ENCODE results near the gene MCC. TPM values are rescaled to one million over a fixed set of nuclear protein-coding genes. Genes with fewer than 3 reads are reported as not detected.

The MCC gene
- total RNA-seq, 6 donors from 2014 or later = 12.1 to 67.1 (median 21.3) TPM

DNA sequence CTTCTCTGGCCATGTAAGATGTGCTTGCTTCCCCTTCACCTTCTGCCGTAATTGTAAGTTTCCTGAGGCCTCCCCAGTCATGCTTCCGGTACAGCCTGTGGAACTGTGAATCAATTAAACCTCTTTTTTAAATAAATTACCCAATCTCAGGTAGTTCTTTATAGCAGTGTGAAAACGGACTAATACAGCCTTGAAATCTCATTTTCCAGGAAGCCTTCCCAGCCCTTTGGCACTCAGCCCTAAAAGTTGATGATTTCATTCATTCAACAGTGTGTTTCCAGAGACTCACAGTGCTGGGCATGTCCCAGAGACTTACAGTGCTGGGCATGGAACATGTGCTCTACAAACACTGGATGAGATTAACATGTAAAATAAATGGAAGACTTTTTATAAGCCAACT, 375.8 kb downstream of the MCC start:
- Histone ChIP-seq H3K36me3 (no peaks in the 10 kb centered on the region), H3K27ac (no peak overlapping the region), H3K4me1 (peaks cover 0 to 6% (median under 1%) of the 10 kb centered on the region in 4 donors), H3K27me3 (no peaks in the 10 kb centered on the region), H3K4me3 (no peak overlapping the region), H3K9me3 (no peaks in the 10 kb centered on the region)
- no peak for DNase-seq
- WGBS, 2 donors = 71 to 74% methylated on average over 3 of the region's 3 CpGs
- peak in 1 of 2 donors; percentile 48 for ATAC-seq (ENCODE audit: low FRiP score in 2 of 2)
- TF ChIP-seq POLR2A (IDR thresholded peaks at IDR 0.05) (no peak), EP300 (IDR thresholded peaks at IDR 0.05) (no peak), POLR2AphosphoS5 (IDR thresholded peaks at IDR 0.05) (no peak)
- TF ChIP-seq, protein P1, sequence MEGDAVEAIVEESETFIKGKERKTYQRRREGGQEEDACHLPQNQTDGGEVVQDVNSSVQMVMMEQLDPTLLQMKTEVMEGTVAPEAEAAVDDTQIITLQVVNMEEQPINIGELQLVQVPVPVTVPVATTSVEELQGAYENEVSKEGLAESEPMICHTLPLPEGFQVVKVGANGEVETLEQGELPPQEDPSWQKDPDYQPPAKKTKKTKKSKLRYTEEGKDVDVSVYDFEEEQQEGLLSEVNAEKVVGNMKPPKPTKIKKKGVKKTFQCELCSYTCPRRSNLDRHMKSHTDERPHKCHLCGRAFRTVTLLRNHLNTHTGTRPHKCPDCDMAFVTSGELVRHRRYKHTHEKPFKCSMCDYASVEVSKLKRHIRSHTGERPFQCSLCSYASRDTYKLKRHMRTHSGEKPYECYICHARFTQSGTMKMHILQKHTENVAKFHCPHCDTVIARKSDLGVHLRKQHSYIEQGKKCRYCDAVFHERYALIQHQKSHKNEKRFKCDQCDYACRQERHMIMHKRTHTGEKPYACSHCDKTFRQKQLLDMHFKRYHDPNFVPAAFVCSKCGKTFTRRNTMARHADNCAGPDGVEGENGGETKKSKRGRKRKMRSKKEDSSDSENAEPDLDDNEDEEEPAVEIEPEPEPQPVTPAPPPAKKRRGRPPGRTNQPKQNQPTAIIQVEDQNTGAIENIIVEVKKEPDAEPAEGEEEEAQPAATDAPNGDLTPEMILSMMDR (IDR thresholded peaks at IDR 0.05) = no peak

DNA sequence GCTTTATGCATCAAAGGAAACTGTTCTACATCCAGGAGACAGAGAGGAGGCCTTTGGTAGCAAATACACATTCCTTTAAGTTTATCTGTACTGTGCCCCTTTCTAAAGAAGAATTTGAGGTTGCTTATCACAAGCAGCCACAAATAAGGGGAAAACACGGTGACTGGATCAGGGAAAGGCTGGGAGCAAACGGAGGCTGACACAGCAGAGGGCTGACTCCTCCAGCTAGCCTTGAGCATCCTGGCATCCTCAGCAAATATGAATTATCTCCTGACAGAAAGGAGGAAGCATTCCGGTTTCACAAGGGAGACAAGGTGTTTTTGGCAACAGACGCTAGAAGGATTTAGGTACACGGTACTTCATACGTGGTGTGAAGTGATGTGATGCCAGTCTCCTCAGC, 378.1 kb downstream of the MCC start:
- TF ChIP-seq, protein P1 (IDR thresholded peaks at IDR 0.05) = no peak
- no peak for DNase-seq

DNA sequence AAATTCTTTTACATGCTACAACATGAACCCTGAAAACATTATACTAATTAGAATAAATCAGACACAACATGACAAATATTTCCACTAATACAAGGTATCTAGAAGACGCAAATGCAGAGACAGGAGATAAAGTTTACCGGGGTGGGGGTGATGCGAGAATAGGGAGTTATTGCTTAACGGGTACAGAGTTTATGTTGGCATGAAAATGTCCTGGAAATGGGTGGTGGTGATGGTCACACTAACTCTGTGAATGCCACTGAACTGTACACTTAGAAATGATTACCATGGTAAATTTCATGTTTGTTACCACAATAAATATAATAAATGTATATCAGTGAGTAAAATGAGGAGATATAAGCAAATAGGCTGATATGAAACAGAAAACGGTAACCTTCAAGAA, 378.9 kb downstream of the MCC start:
- H3K9me3 ChIP-seq = no peaks in the 10 kb centered on the region
- no peaks in the 10 kb centered on the region for H3K27me3 ChIP-seq
- TF ChIP-seq POLR2AphosphoS5 (IDR thresholded peaks at IDR 0.05) (no peak), POLR2A (IDR thresholded peaks at IDR 0.05) (no peak), EP300 (IDR thresholded peaks at IDR 0.05) (no peak)
- TF ChIP-seq, protein P1 (IDR thresholded peaks at IDR 0.05) = no peak
- DNase-seq = no peak
- no peaks in the 10 kb centered on the region for H3K36me3 ChIP-seq
- H3K27ac ChIP-seq = no peak overlapping the region
- no peak overlapping the region for H3K4me3 ChIP-seq
- H3K4me1 ChIP-seq = no peaks in the 10 kb centered on the region
- WGBS, 2 donors = 89 to 90% methylated on average over 5 of the region's 5 CpGs
- no peak for ATAC-seq (ENCODE audit: low FRiP score in 2 of 2)

More for the DNA sequence above, 378.1 kb downstream of the MCC start:
- Histone ChIP-seq H3K9me3 (no peaks in the 10 kb centered on the region), H3K36me3 (no peaks in the 10 kb centered on the region), H3K27ac (no peak overlapping the region), H3K27me3 (no peaks in the 10 kb centered on the region), H3K4me1 (no peaks in the 10 kb centered on the region), H3K4me3 (no peak overlapping the region)
- ATAC-seq (ENCODE audit: low FRiP score in 2 of 2) = no peak
- WGBS, 2 donors = 90 to 94% methylated on average over 6 of the region's 6 CpGs

DNA sequence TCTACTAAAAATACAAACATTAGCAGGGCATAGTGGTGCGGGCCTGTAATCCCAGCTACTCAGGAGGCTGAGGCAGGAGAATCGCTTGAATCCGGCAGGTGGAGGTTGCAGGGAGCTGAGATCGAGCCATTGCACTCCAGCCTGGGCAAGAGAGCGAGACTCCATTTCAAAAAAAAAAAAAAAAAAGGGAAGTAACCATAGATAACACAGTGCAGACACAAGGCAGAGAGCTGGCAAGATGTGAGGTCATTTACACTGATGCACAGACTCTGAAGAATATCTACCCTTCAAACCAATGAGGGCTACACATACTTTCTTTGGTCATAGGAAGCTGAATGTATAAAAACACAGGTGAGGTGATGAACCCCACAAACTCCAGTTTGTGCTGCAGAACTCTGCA, 379.8 kb downstream of the MCC start:
- ATAC-seq (ENCODE audit: low FRiP score in 2 of 2) (no peak), DNase-seq (no peak)
- Histone ChIP-seq H3K27me3 (no peaks in the 10 kb centered on the region), H3K4me1 (no peaks in the 10 kb centered on the region), H3K4me3 (no peak overlapping the region), H3K27ac (no peak overlapping the region), H3K36me3 (no peaks in the 10 kb centered on the region), H3K9me3 (no peaks in the 10 kb centered on the region)
- WGBS, 2 donors = 75 to 83% methylated on average over 5 of the region's 5 CpGs
- TF ChIP-seq EP300 (IDR thresholded peaks at IDR 0.05) (no peak), POLR2AphosphoS5 (IDR thresholded peaks at IDR 0.05) (no peak), POLR2A (IDR thresholded peaks at IDR 0.05) (no peak)
- TF ChIP-seq, protein P1 (IDR thresholded peaks at IDR 0.05) = no peak

DNA sequence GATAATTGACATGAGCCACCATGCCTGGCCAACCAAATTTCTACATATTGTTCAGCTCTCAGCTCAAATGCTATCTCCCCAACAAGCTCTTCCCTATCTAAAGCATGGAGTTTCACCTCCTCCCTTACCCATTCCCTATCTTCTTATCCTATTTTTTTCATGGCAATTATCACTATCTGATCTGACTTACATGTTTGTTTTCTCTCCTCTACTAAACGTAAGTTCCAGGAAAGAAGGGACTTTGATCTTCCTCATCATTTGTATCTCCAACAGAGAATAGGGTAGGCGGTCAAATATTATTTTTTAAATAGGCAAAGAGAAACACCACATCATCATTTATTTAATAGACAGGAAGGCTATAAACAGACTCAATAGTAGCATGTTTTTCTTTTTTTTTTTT, 381.4 kb downstream of the MCC start:
- TF ChIP-seq POLR2AphosphoS5 (IDR thresholded peaks at IDR 0.05) = no peak
- no peak for TF ChIP-seq EP300 (IDR thresholded peaks at IDR 0.05)
- TF ChIP-seq, protein P1 (IDR thresholded peaks at IDR 0.05) = no peak
- TF ChIP-seq POLR2A (IDR thresholded peaks at IDR 0.05) = no peak
- 70 to 71% methylated on average over 2 of the region's 2 CpGs for WGBS, 2 donors
- H3K36me3 ChIP-seq = peaks cover 0 to 5% (median 0%) of the 10 kb centered on the region in 4 donors

More for the DNA sequence above, 381.4 kb downstream of the MCC start:
- Histone ChIP-seq H3K9me3 (no peaks in the 10 kb centered on the region), H3K4me3 (no peak overlapping the region), H3K27me3 (no peaks in the 10 kb centered on the region), H3K4me1 (no peaks in the 10 kb centered on the region), H3K27ac (no peak overlapping the region)
- ATAC-seq (ENCODE audit: low FRiP score in 2 of 2) (no peak), DNase-seq (no peak)

Data from upper lobe of left lung (tissue), 6 donors.